ENCODE measurements around the gene FKRP. TPM values are rescaled to one million over a fixed set of nuclear protein-coding genes. Genes with fewer than 3 reads are reported as not detected.

The FKRP gene
- total RNA-seq, 1 experiment from 2014 or later = 14.3 TPM

DNA sequence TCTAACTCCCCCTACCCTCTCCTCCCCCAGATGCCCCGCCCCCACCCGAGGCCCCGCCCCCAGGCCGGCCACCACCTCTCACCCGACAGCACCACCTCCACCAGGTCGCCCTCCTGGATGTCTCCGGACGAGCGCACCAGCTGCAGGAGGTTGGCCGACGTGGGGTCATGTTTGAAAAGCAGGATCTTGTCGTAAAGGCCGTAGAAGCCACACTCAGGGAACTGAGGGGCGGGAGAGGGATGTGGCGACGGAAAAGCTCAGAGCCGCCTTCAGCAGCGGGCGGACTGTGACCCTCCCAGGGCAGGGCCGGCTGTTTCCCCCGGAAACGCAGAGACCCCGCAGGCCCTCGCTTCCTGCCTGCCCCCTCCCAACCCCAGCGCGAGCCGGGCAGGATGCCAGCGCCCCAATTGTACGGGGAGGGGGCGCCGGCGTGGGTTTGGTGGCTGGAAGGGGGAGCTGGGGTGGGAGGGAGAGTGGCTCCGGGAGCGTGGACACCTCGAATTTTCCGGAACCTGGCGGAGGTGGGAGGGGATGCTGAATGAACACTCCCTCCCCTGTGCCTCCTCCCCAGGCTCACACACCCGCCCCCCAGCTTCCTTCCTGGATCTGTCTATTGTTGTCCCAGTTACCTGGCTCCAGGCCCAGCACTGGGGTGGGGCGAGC is 31.9 kb upstream of the FKRP start:
- POLR2A ChIA-PET (ENCODE audit: unreplicated experiment) = no interaction called here
- TF ChIP-seq, protein P1, sequence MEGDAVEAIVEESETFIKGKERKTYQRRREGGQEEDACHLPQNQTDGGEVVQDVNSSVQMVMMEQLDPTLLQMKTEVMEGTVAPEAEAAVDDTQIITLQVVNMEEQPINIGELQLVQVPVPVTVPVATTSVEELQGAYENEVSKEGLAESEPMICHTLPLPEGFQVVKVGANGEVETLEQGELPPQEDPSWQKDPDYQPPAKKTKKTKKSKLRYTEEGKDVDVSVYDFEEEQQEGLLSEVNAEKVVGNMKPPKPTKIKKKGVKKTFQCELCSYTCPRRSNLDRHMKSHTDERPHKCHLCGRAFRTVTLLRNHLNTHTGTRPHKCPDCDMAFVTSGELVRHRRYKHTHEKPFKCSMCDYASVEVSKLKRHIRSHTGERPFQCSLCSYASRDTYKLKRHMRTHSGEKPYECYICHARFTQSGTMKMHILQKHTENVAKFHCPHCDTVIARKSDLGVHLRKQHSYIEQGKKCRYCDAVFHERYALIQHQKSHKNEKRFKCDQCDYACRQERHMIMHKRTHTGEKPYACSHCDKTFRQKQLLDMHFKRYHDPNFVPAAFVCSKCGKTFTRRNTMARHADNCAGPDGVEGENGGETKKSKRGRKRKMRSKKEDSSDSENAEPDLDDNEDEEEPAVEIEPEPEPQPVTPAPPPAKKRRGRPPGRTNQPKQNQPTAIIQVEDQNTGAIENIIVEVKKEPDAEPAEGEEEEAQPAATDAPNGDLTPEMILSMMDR (conservative IDR thresholded peaks at IDR 0.05; ENCODE audit: low read depth, low read length) = no peak
- ATAC-seq = peak; percentile 67
- peak overlapping the region; percentile 98 for H3K4me2 ChIP-seq (ENCODE audit: low read length)
- no peaks in the 10 kb centered on the region for H3K9me2 ChIP-seq (replicated peaks; ENCODE audit: low read length)
- no peaks in the 10 kb centered on the region for H4K20me1 ChIP-seq (ENCODE audit: low read length)
- H3K27me3 ChIP-seq (ENCODE audit: low read length) = no peaks in the 10 kb centered on the region
- no peaks in the 10 kb centered on the region for H3F3A ChIP-seq (ENCODE audit: low read length, unreplicated experiment)
- intact Hi-C loops (cut with micrococcal nuclease) = no loop called here
- no peaks in the 10 kb centered on the region; the same call in 1 of the 2 replicates for H3K4me1 ChIP-seq (ENCODE audit: insufficient read depth, low read length)
- H3K79me2 ChIP-seq (ENCODE audit: low read length) = peaks cover 24% of the 10 kb centered on the region
- peak overlapping the region; percentile 66 for H2AFZ ChIP-seq (ENCODE audit: low read length)
- peak; percentile 78 for DNase-seq
- CTCF ChIA-PET = interaction anchor here (0.7 kb wide), 1 partner anchor 52 kb away, joined by 10 read pairs; no protein-coding TSS in a partner anchor
- no peaks in the 10 kb centered on the region; the same call in 1 of the 2 replicates for H3K36me3 ChIP-seq (ENCODE audit: low read depth, low read length)
- no TSS peak for BruUV-seq (replicated peaks)
- peak overlapping the region; percentile 93 for H3K4me3 ChIP-seq (ENCODE audit: low read length)
- H3K9ac ChIP-seq (ENCODE audit: low read length) = peak overlapping the region; percentile 85
- peak overlapping the region; percentile 69 for H3K27ac ChIP-seq (ENCODE audit: low read length)
- H3K9me3 ChIP-seq (ENCODE audit: low read length) = no peaks in the 10 kb centered on the region

- Histone ChIP-seq H3K79me2 (ENCODE audit: low read length) (peaks cover 24% of the 10 kb centered on the region), H2AFZ (ENCODE audit: low read length) (peak overlapping the region; percentile 66), H3K9me2 (replicated peaks; ENCODE audit: low read length) (no peaks in the 10 kb centered on the region), H3K4me3 (ENCODE audit: low read length) (peak overlapping the region; percentile 93), H3K27ac (ENCODE audit: low read length) (peak overlapping the region; percentile 69), H4K20me1 (ENCODE audit: low read length) (no peaks in the 10 kb centered on the region), H3K27me3 (ENCODE audit: low read length) (no peaks in the 10 kb centered on the region), H3K9ac (ENCODE audit: low read length) (peak overlapping the region; percentile 85), H3K4me2 (ENCODE audit: low read length) (peak overlapping the region; percentile 98), H3K36me3 (ENCODE audit: low read depth, low read length) (no peaks in the 10 kb centered on the region; the same call in 1 of the 2 replicates), H3K4me1 (ENCODE audit: insufficient read depth, low read length) (no peaks in the 10 kb centered on the region; the same call in 1 of the 2 replicates), H3K9me3 (ENCODE audit: low read length) (no peaks in the 10 kb centered on the region), H3F3A (ENCODE audit: low read length, unreplicated experiment) (no peaks in the 10 kb centered on the region)
- DNase-seq = no peak
- TF ChIP-seq EZH2 (IDR thresholded peaks at IDR 0.05; ENCODE audit: low read length, unreplicated experiment) (no peak), EZH2phosphoT487 (IDR thresholded peaks at IDR 0.05; ENCODE audit: borderline replicate concordance, low read length) (no peak)
- TF ChIP-seq, protein P1 (conservative IDR thresholded peaks at IDR 0.05; ENCODE audit: low read depth, low read length) = no peak
- TSS peak; percentile 90 for BruUV-seq (replicated peaks)
- POLR2A ChIA-PET (ENCODE audit: unreplicated experiment) = no interaction called here
- intact Hi-C loops (cut with micrococcal nuclease) = no loop called here
- CTCF ChIA-PET = interaction anchor here (0.7 kb wide), 1 partner anchor 52 kb away, joined by 10 read pairs; no protein-coding TSS in a partner anchor
- peak; percentile 6; the same call in 1 of the 2 replicates for ATAC-seq
These were observed 31.3 kb upstream of the FKRP start for GRCh38 chr19:46714444-46715106.

DNA sequence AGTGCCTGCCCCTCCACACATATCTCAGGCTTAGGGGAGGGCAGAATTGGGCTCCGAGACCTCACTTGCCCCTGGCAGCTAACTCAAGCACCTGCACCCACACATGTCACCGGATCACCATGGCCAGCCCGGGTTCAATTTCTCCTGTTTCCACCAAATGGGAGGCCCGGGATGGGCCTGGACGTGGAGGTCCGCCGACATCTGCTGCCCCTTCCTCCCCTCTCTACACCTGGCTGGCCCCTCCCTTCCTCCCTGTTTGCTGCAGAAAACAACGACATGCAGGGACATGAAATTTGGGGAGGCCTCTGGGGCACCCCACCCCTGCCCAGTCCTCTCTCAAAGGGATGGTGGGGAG is 30.3 kb upstream of the FKRP start:
- Histone ChIP-seq H2AFZ (ENCODE audit: low read length) (peak overlapping the region; percentile 74; the same call in 1 of the 2 replicates), H3F3A (ENCODE audit: low read length, unreplicated experiment) (no peaks in the 10 kb centered on the region), H3K9me2 (replicated peaks; ENCODE audit: low read length) (no peaks in the 10 kb centered on the region), H4K20me1 (ENCODE audit: low read length) (no peaks in the 10 kb centered on the region), H3K79me2 (ENCODE audit: low read length) (peaks cover 24% of the 10 kb centered on the region), H3K9ac (ENCODE audit: low read length) (peak overlapping the region; percentile 85), H3K27me3 (ENCODE audit: low read length) (no peaks in the 10 kb centered on the region), H3K27ac (ENCODE audit: low read length) (no peak overlapping the region), H3K36me3 (ENCODE audit: low read depth, low read length) (no peaks in the 10 kb centered on the region; the same call in 1 of the 2 replicates), H3K4me1 (ENCODE audit: insufficient read depth, low read length) (no peaks in the 10 kb centered on the region; the same call in 1 of the 2 replicates), H3K9me3 (ENCODE audit: low read length) (no peaks in the 10 kb centered on the region), H3K4me2 (ENCODE audit: low read length) (peak overlapping the region; percentile 98), H3K4me3 (ENCODE audit: low read length) (peak overlapping the region; percentile 93)
- ChIA-PET CTCF (no interaction called here), POLR2A (ENCODE audit: unreplicated experiment) (no interaction called here)
- intact Hi-C loops (cut with micrococcal nuclease) = no loop called here
- TF ChIP-seq EZH2phosphoT487 (IDR thresholded peaks at IDR 0.05; ENCODE audit: borderline replicate concordance, low read length) (no peak), EZH2 (IDR thresholded peaks at IDR 0.05; ENCODE audit: low read length, unreplicated experiment) (no peak)
- TF ChIP-seq, protein P1 (conservative IDR thresholded peaks at IDR 0.05; ENCODE audit: low read depth, low read length) = no peak
- ATAC-seq = no peak
- TSS peak; percentile 14 for BruUV-seq (replicated peaks)
- DNase-seq = no peak

All from PC-3 (cell line).